GM11168 (cell line): ENCODE data around the gene CASZ1.

Source experiments
- in situ Hi-C: fragments of 300-500 bp; cut with MboI; formaldehyde crosslinking; loops from one replicate; pipeline ENCODE4 v1.12.0; 2022; ENCODE audit warnings: low sequenced_read_pairs; ENCODE audit not compliant: unreplicated experiment

CASZ1 gene

DNA sequence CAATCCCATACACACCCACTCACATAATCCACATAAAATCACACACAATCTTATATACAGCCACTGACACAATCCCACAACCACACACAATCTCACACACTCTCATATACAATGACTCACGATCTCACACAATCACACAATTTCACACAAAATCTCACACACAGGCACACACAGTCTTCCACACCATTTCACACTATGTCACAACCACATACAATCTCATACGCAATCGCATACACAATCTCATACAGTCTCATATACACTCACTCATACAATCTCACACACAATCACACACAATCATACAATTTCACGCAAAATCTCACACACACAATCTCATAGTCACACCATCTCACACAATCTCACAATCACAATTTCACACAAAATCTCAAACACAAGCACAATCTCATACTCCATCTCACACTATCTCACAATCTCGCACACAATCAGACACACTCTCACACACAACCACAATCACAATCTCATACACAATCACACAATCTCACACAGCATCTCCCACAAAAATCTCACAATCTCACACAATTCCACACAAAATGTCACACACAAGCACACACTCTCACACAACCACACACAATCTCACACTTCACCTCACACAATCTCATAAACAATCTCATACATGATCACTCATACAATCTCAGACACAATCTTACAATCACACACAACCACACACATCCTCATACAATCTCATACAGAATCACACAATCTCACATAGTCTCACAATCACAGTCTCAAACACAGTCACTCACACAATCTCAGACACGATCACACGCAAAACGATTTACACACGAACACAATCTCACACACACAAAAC, 18.5 kb downstream of the CASZ1 start:
- in situ Hi-C loops, result no loop called here

DNA sequence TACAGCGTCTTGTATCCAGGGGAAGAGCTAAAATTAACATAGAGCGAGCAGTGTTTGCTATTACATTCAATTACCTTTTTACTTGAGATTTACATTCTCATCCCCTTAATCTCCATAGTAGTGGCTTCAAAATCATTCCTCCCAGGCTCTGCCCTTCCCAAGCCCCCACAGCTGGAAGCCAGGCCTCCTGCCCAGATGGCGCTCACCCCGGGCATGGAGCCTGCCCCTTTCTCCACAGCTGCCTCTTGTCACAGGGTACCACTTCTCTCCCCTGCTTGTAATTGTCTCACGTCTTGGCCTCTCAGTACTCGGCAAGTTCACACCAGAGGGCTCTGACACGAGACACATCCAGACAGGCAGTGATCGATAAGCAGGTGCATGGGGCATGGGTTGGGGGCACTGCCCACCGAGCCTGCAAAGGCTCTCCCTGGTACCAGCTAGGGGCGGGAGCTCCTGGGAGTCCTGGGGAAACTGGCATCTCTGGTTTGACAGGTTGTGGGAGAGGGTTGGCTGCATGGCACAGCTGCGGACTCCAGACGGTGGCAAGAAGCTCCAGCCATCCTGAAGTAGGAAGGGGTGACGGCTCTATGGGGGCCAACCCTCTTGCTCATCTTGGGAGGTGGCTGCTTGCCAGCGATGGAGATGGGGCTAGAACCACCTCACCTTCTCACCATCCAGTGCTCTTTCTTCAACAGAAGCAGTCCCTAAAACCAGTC, 20.1 kb downstream of the CASZ1 start:
- in situ Hi-C loops, result no loop called here

DNA sequence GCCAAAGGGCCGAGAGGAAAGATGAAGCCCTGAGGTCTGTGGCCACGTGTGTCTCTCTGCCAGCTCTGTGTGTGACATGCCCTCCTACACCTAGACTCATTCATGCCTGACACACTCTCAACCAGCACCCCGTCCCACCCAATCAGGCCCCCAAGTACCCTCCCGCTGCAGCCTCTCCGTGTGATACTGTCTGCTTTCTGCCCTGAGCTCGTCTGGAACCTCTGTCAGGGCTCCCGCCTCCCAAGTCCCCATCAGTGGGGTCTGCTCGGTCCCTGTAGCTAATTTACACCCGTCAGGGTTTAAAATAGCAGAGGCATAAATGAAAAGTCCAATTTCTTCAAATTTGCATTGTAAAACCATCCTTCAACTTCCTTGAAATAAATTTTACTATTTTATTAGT, 20.7 kb downstream of the CASZ1 start:
- in situ Hi-C loops, result no loop called here

DNA sequence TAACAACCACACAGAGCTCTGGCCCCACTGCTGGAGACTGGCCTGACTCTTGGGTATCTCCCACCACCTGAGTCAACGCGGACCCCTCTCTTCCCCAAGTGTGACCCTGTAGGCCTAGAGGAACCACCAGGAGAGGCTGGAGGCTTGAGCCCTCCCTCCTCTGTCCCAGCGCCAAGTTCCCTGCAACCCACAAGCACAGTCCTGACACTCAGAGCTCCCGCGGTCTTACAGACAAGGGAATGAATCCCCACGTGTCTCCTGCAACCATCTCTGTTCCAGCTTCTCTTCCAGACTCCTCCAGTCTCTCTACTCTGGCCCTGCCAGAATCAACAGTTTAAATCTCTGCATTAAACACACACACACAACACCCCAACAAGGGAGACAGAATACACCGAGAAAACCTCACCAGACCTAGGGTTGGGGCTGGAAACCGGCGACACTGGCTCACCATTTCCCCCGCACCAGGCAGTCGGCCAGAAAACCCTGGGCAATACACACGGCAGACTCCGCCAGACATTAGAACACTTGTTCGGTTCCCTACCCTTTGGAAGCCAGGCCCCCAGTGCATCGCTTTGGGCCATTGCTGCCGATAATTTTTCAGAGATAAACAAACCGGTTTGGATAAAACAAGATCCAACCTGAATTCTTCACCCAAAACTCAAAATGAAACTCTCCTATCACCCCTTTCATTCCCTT, 21.7 kb downstream of the CASZ1 start:
- in situ Hi-C loops, result no loop called here

DNA sequence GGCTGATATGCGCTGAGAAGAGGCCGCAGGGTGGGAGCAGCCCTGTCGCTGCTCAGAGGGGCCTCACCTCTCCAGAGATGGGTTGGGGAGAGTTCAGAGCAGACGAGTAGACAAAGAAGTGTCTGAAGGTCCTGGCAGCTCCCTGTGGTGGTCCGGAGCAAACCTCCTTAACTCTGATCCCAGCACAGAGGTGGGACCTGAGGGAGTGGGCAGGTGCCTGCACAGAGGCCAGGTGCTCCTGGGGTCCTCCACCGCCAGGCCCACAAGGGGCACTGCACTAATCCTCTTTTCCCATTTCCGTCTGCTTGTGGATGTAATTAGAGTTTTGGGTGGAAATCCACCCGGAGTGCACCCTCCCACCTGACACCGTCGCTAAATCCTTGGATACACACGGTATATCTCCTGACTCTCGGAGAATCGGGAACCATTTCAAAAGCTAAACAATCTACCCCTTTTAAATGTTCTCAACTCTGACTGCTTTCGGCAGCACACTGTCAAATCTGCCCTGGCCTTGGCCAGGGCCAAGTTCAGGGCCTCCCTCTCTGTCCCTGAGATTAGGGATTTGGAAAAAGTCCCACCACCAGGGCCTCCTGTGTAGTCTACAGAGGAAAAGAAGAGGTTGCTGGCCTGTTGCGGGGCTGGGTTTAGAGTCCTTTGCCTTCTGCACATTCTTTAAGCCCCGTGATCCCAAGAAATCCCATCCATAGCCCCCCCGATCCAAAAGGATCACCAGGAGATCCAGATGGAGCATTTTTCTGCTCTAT, 22.4 kb downstream of the CASZ1 start:
- in situ Hi-C loops, result no loop called here

DNA sequence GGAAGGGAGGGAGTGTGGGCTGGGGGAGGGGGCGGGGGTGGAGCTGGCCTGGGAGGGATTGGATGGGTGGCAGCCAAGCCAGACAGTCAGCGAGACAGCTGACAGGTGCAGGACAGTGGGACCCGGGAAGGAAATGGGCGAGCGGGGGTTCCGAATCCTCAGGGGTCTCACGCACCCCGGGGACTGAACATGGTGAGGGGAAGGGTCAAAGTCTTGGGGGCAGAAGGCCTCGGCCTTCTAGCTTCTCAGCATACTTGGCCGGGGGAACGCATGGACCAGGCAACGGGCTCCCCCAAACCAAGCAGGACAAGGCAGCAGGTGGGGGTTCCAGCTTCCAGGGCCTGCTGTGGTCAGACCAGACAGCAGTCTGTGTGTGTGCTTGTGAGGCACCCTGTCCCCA, 23.1 kb downstream of the CASZ1 start:
- in situ Hi-C loops, result no loop called here

DNA sequence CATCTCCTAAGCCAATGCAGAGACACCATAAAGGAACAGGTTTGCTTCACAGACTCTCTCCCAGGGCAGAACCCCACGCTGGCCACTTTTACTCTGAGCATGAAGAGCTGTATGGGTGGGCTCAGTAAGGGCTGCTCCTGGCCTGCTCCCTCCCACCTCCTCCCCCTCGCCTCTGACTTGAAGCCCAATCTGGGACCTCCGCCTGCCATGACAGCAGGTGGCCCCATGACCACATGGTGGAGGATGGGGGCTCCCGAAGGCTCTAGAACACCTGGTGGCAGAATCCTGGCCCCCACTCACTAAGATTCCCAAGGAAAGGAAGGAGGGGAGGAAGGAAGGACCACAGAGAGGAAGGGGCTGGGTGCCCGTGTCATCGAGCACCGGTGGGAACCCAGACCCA, 23.7 kb downstream of the CASZ1 start:
- in situ Hi-C loops, result no loop called here

DNA sequence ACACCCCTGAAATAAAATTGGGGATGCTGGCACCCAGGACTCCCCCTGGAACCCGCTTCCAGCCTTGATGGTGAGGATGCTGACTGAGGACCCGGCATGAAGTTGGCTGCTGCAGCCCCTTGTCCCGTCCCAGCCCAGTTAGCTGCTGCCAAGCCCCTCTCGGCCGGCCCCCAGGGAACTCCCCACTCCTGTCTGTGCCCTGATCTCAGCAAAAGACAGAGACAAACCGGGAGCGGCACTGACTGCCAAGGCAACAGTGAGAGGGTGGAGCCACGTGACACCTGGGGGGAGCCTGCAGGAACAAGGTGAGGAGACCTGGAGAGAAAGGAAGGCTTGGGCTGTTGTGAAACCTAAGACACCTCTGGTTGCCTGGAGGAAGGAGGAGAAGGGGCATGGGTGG, 24.7 kb downstream of the CASZ1 start:
- in situ Hi-C loops, result no loop called here

DNA sequence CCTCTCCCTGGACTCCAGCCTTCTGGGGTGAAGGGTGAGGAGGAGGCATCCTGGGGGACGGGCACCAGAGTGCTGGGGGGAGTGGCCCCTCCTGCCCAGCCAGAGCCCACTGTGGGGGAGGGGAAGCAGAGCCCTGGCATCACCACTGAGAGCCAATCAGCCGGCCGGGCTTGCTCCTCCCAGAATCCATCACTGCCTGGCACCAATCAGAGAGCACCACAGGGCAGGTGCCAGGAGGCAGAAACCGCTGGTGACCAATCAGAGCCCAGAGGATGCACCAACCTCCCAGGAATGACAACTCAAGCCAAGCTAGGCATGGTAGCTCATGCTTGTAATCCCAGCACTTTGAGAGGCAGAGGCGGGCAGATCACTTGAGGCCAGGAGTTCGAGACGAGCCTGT, 27.9 kb downstream of the CASZ1 start:
- in situ Hi-C loops, result loop anchor here (5.0 kb wide), 1 partner anchor 99 kb away; no protein-coding TSS in a partner anchor

DNA sequence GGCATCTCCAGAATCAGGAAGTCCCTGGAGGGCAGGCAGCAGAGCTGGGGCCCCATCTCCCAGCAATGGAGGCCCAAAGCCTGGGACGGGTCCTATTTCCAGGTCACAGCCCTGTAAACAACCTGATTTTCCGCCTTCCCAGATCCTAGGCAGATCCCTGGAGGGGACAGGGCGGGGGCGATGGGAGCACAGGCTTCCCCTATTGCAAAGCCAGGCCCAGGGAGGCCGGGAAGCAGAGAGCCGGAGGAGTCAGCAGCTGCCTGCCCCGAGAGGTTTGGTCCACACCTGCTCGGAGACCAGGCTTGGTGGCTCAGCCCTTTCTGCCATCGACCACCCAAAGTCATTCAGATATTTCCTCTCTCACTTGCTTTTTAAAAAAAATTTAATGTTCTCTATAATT, 29.2 kb downstream of the CASZ1 start:
- in situ Hi-C loops, result loop anchor here (5.0 kb wide), 1 partner anchor 100 kb away; no protein-coding TSS in a partner anchor

DNA sequence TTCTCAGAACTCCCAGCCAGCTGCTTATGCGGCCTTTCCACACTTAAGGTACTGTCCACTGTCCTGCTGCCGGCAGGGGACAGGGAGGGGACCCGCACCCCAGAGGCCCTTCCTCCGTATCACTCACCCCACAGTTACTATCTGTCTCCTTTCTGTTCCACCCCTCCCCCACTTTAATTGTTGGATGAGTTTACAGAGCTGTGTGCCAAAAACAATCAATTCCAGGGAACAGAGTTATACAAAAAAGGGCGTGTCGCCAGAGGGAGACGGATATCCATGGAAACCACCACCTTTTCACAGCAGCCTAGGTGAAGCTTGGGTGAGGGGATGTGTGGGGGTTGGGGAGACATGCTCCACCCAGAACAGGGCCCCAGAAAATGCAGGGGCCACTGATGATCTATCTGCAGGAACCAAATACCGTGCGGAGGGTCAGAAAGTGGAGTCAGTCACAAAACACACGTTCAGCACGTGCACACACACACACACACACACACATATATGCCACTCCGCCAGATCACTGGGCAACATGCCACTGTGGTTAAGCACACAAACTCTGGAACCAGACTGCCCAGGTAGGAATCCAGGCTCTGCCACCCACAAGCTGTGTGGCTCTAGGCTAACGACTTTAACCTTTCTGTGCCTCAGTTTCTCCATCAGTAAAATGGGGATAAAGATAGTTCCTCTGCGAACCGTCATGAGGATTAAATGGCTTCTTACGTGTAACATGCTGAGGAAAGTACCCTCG, 30.5 kb downstream of the CASZ1 start:
- in situ Hi-C loops, result loop anchor here (5.0 kb wide), 1 partner anchor 101 kb away; no protein-coding TSS in a partner anchor

DNA sequence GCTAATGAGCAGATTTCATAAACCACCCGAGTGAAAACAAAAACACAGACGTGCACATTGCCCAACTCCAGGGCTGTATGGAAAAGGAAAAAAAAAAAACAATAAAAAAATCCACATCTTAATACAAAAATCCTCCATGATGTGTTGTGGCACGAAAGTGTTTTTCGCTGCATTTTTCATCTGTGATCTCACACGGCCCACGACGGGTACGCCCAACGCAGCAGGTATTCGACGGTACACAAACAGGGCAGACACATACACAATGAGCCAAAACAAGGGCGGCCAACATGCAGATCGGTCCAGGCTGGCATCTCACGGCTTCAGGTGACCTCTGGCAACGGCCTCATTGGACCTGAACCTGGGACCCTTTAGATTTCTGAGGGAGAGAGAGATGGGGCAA, 31.1 kb downstream of the CASZ1 start:
- in situ Hi-C loops, result loop anchor here (5.0 kb wide), 1 partner anchor 102 kb away; no protein-coding TSS in a partner anchor

DNA sequence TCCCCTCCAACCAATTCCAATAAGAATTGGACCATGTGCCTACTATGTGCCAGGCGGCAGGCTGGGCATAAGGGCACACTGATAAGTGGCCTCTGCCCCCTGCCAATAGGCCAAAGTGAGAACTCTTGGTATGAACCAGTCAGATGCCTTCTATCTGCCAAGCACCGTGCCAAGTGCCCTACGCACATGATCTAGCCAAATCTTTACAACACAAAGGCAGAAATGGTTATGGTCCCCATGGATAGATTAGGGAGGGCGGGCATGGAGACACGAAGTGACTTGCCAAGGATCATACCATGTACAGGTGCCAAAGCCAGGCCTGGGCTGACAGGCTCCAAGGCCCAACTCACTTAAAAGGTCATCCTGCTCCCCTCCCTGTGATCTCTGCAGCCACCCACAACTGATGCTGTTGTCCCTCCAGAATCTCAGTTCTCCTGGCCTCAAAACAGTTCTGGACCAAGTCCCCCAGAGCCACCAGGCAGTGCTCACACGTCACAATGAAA, 32.1 kb downstream of the CASZ1 start:
- in situ Hi-C loops, result no loop called here

DNA sequence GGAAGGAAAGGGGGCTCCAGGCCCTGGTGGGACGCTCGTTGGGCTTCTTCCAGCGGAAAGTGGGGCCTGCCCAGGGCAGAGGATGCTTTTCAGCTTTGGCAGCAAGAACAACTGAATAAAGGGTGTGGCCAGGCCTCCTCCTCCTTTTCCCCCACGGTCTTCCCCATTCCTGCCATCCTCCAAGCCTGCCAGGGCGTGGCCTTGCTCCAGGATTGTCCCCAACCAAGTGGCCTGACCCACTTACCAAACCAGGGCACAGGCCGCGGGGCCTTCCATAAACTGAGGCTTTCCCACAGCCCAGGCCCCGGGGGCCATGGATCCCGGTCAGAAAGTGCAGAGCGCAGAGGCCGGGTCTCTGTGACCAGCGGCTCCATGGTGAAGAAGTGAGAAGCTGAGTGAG, 33.6 kb downstream of the CASZ1 start:
- in situ Hi-C loops, result no loop called here

DNA sequence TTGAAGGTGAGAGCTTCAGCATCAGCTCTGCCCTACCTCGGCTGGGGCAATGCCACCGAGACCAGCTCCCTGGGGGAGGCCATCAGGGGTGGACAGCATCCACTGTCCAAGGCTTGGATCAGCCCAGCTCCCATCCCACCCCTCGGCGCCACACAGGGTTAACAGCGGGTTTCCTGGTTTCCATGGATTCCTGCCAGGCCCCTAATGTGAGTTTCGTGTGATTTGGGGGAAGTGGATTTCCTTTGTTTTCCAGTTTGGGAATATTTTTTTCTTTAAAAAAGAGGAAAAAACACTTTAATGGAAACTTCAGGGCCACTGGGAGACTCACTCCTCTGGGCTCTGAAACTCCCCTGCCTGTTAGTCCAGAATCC, 34.3 kb downstream of the CASZ1 start:
- in situ Hi-C loops, result no loop called here

DNA sequence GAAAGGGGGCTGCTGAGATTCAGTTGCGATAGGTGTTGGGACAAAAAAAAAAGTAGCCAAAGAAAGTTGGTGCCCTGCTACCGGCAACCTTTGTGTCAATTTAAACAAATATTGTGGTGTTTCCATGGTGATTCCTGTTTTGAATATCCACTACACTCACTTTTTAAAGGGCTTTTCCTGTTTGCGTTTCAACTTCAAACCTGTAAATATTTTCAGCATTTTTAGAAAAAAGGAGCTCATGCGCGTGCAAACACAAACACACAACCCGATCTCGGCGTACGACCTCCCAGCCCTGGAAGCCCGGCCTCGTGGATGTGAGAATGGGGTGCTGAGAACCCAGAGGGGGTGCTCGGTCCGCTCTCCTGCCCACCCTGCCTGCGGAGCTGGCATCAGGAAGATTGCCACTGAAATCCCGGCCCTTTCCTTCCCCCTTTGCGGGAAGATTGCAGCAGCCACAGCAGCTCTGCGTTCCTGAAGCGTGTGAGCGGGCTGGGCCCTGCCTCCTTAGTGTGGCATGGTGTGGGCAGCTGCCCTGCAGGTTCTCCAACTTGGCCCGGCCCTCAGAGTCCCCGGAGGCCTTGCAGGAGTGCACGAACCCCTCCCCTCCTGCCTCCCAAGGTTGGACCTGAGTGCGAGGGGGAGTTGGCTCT, 34.8 kb downstream of the CASZ1 start:
- in situ Hi-C loops, result no loop called here

DNA sequence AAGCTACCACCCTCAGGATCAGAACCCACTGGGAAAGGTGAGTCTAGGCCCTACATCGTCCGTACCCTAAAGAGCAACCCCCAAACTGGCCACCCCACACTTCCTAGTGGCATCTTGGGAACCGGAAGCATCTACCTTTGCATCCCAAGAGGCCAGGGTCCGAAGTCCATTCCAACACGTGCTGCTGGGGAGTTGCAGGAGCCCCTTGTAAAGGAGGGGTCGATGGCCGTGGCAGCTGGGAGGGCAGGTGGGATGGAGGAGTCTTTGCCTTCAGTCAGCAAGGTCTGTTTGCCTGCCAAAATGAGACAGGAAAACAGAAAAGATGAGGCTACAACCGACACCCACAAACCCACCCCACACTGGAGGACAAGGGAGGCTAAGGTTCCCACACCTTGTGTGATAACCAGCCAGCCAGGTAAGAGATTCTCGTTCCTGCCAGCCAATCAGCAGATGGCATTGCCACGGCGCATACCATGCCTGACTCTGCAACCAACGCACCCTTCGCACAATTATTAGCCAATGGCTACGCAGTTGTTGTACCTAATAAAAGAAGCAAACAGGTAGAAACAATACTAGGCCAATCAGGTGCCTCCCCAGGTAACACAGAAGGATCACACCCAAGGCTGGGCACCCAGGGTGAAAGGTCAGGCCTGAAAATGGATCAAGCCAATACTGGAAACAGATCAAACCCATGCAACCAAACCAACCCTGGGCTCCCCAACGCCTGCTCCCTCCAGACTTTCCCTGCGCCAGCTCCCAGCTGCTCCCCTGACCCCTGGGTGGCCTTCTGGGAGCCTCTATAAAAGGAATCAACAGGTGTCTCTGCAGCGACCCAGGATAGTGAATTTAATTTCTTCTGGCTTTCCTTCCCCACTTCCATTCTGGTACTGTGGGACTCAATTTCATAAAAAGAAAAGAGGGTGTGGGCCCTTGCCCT, 35.6 kb downstream of the CASZ1 start:
- in situ Hi-C loops, result no loop called here
